Left lung (tissue), 10 donors: ENCODE measurements around the gene SMIM10L2A. TPM values are rescaled to one million over a fixed set of nuclear protein-coding genes. Genes with fewer than 3 reads are reported as not detected.
A peak's percentile ranks its signal among the peaks of the same experiment; 100 is the strongest.
"Not testable (repeated sequence)": the region's sequence is repeated elsewhere in the genome, so short reads cannot be mapped to it uniquely, and the experiment has no call there.

Source experiments
- ATAC-seq: fragments of 200-7000 bp; cut with Tn5 transposase; one replicate; pipeline ENCODE4 v1.9.1; 2020; ENCODE audit warnings: moderate library complexity
- DNase-seq, 4 donors: peaks; one replicate each; pipeline ENCODE4 v3.0.0-alpha.2; 2013 to 2020
- H3K27ac ChIP-seq, 2 donors: fragments of 200-600 bp; sonication (generic) in 1 of 2; one replicate each; pipeline versions ENCODE4 v1.5.0 to v1.8.0; 2020 to 2021
- H3K27me3 ChIP-seq, 2 donors: fragments of 200-600 bp; sonication (generic) in 1 of 2; one replicate each; pipeline versions ENCODE4 v1.5.0 to v1.8.0; 2020 to 2021
- H3K36me3 ChIP-seq, 2 donors: fragments of 200-600 bp; sonication (generic) in 1 of 2; one replicate each; pipeline versions ENCODE4 v1.5.0 to v1.8.0; 2020 to 2021
- H3K4me1 ChIP-seq, 2 donors: fragments of 200-600 bp; one replicate each; pipeline ENCODE4 v1.8.0; 2021
- H3K4me3 ChIP-seq, 2 donors: fragments of 200-600 bp; sonication (generic) in 1 of 2; one replicate each; pipeline versions ENCODE4 v1.5.0 to v1.8.0; 2020 to 2021; ENCODE audit warnings: mild to moderate bottlenecking in 1 of 2
- H3K9me3 ChIP-seq, 2 donors: fragments of 200-600 bp; sonication (generic) in 1 of 2; one replicate each; pipeline versions ENCODE4 v1.5.0 to v1.8.0; 2020 to 2021
- CTCF ChIP-seq, 2 donors: fragments of 200-600 bp; sonication (generic) in 1 of 2; IDR thresholded peaks; one replicate each; pipeline versions ENCODE4 v1.5.0 to v1.8.0; 2021; ENCODE audit warnings: antibody characterized with exemption in 2 of 2
- intact Hi-C, 2 donors: fragments of 100-400 bp; cut with DNase I; formaldehyde crosslinking; loops; one replicate each; pipeline versions ENCODE4 v1.11.2 to v1.14.2; 2022
- polyA plus RNA-seq, 6 donors: library from polyadenylated mRNA; unstranded; fragments of 120-200 nt; gene quantifications; one replicate each; pipeline ENCODE4 v1.2.1, GENCODE V29; 2013; ENCODE audit not compliant: insufficient read length in 6 of 6
- total RNA-seq, 2 donors: library from RNA; stranded (reverse); fragmentation: NEBNext Ultra II Directional; extraction: Animal tissue kit (Norgen Biotek cat#: 25700); gene quantifications; one replicate each; pipeline ENCODE4 v1.2.1, GENCODE V29; 2021
- donor health status: DM: no; HTN: yes; CAD: no.
- donor health status: DM: no; HTN: no; CAD: no.

Gene SMIM10L2A
- total and polyA plus RNA-seq, 8 donors = 2.4 to 10.3 (median 8.2) TPM

DNA sequence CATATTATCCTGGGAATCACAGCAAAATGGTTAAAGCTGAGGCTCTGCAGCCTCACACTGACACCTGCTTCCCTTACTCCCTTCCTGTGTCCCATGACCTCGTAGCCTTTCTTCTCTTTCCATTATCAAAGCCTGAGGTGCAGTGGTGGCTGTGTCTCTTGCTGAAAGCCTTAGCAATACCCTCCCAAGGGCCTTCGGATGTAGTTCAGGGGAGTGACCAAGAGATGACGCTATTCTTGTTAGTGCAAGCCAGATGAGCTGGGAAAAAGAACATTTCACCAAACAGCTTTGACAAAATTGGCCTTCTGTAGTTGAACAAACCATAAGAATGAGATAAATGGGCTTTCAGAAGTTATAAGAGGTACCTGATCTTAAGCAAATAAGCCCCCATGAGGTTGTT lies 31.6 kb downstream of the SMIM10L2A start:
- no peaks in the 10 kb centered on the region for H3K4me1 ChIP-seq
- no peak for ATAC-seq

DNA sequence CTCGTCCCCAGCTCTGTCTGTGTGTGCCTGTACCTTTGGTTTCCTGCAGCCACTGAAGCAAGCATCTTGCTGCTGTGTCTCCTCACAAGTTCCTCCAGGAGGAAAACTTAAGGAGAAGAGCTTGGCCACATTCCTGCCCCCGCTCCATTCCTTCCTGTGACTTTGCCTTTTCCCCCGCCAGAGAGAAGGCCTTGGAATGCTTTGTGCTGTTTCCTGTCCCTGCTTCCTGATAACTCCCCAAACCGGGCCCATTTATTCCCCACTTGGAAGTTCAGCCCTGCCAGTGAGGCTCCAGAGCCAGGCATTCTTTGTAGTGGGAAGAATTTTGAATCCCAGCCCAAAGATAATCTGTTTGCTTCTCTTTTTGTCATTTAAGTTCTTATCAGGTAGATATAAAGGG lies 33.1 kb downstream of the SMIM10L2A start:
- Histone ChIP-seq H3K27ac (no peak overlapping the region), H3K36me3 (no peaks in the 10 kb centered on the region), H3K9me3 (no peaks in the 10 kb centered on the region), H3K4me3 (no peak overlapping the region), H3K27me3 (no peaks in the 10 kb centered on the region), H3K4me1 (no peaks in the 10 kb centered on the region)
- intact Hi-C loops = no loop called here
- no peak for ATAC-seq
- DNase-seq = no peak
- no peak for TF ChIP-seq CTCF (IDR thresholded peaks at IDR 0.05)

More for the DNA sequence above, 31.6 kb downstream of the SMIM10L2A start:
- intact Hi-C loops = no loop called here
- no peak overlapping the region for H3K27ac ChIP-seq
- DNase-seq = no peak
- H3K27me3 ChIP-seq = no peaks in the 10 kb centered on the region
- no peaks in the 10 kb centered on the region for H3K36me3 ChIP-seq
- no peaks in the 10 kb centered on the region for H3K9me3 ChIP-seq
- no peak for TF ChIP-seq CTCF (IDR thresholded peaks at IDR 0.05)
- no peak overlapping the region for H3K4me3 ChIP-seq

DNA sequence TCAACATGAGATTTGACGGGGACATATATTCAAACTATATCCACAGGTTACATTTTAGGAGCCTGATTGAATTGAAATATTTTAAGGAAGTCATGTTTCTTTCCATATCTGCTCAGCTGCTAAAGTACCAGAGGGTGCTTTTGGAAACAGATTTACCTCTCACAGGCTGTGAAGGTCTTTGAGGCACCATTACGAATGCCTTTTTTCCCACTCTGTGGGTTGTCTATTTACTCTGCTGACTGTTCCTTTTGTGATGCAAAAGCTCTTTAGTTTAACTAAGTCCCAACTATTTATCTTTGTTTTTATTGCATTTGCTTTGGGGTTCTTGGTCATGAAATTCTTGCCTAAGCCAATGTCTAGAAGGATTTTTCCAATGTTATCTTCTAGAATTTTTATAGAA lies 40.0 kb downstream of the SMIM10L2A start:
- H3K4me1 ChIP-seq, DNase-seq, H3K27me3 ChIP-seq, H3K36me3 ChIP-seq, H3K9me3 ChIP-seq, intact Hi-C loops, H3K4me3 ChIP-seq, ATAC-seq, H3K27ac ChIP-seq: not testable (repeated sequence)

- DNase-seq (no peak), ATAC-seq (peak; percentile 53)
- TF ChIP-seq CTCF (IDR thresholded peaks at IDR 0.05) = no peak
- no peak overlapping the region for H3K27ac ChIP-seq
- no peaks in the 10 kb centered on the region for H3K27me3 ChIP-seq
- H3K9me3 ChIP-seq = no peaks in the 10 kb centered on the region
- intact Hi-C loops = no loop called here
- no peak overlapping the region for H3K4me3 ChIP-seq
- no peaks in the 10 kb centered on the region for H3K4me1 ChIP-seq
- no peaks in the 10 kb centered on the region for H3K36me3 ChIP-seq
Observed at GRCh38 chrX:135463937-135464336, 42.2 kb downstream of the SMIM10L2A start.

DNA sequence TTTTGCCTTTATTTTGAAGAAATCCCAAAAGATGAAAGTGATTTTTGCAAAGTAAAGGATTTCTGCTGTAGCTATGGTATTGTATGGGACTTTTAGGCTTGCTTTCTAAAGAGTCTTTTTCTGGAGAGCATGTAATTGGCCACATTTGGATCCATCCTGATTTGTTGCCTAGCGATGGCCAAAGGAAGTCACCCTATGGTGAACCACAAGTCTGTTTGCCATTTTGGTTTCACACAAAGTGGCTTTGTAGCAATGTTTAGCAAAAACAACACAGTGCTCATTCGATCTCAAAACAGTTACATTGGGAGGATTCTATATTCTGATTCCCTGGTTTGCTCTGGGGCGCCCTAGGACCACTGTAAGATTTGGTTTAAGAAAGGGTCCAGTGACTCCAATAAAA lies 54.6 kb downstream of the SMIM10L2A start:
- H3K4me3 ChIP-seq = no peak overlapping the region
- no peak for TF ChIP-seq CTCF (IDR thresholded peaks at IDR 0.05)
- intact Hi-C loops = no loop called here
- H3K27ac ChIP-seq = no peak overlapping the region
- no peak for ATAC-seq
- H3K9me3 ChIP-seq = no peaks in the 10 kb centered on the region
- H3K4me1 ChIP-seq = no peaks in the 10 kb centered on the region
- no peaks in the 10 kb centered on the region for H3K27me3 ChIP-seq
- DNase-seq = no peak
- H3K36me3 ChIP-seq = no peaks in the 10 kb centered on the region

GRCh38 chrX:135477576-135477975 lies 55.8 kb downstream of the SMIM10L2A start:
- no peak for TF ChIP-seq CTCF (IDR thresholded peaks at IDR 0.05)
- no peaks in the 10 kb centered on the region for H3K9me3 ChIP-seq
- no peaks in the 10 kb centered on the region for H3K36me3 ChIP-seq
- H3K27ac ChIP-seq = no peak overlapping the region
- H3K4me3 ChIP-seq = no peak overlapping the region
- DNase-seq = peak in 3 of 4 donors; percentile 40 to 69 (median 60)
- no peaks in the 10 kb centered on the region for H3K27me3 ChIP-seq
- no peaks in the 10 kb centered on the region for H3K4me1 ChIP-seq
- ATAC-seq = peak; percentile 84
- intact Hi-C loops = no loop called here
